HCT116 (cell line): ENCODE measurements around the gene MIER2. TPM values are rescaled to one million over a fixed set of nuclear protein-coding genes. Genes with fewer than 3 reads are reported as not detected.
A peak's percentile ranks its signal among the peaks of the same experiment; 100 is the strongest.

ENCODE experiments used
- ATAC-seq: fragments of 200-7000 bp; cut with Tn5 transposase; 2 replicates; pipeline ENCODE4 v1.9.1; 2020; ENCODE audit warnings: mild to moderate bottlenecking, moderate library complexity
- BruUV-seq: library from RNA; stranded (reverse); fragments of 400-500 nt; replicated peaks from 2 replicates; lab custom pipeline; 2021; lab: Mats Ljungman, UMichigan
- CTCF ChIA-PET: fragments of 300-600 bp; sonication (Branson Sonifier 250); formaldehyde crosslinking; loops from one replicate; lab custom pipeline; 2021; ENCODE audit warnings: antibody characterized with exemption; lab: Charles Lee
- POLR2A ChIA-PET: fragments of 300-600, 350-600 bp; sonication (Branson Sonifier 250); formaldehyde crosslinking; loops from one replicate; lab custom pipeline; 2021; ENCODE audit warnings: antibody characterized with exemption; lab: Charles Lee
- RAD21 ChIA-PET, 2 experiments: fragments of 300-600 bp; sonication (Branson Sonifier 250); formaldehyde crosslinking; loops; one replicate each; lab custom pipeline; 2023; ENCODE audit warnings: low total read pairs in 2 of 2; ENCODE audit not compliant: uncharacterized antibody in 2 of 2, unreplicated experiment in 2 of 2, low non-redundant PET in 1 of 2; lab: Charles Lee
- DNase-seq: peaks from one replicate; pipeline ENCODE4 v3.0.0-alpha.2; 2010; ENCODE audit warnings: low read depth, low spot score
- H2AFZ ChIP-seq: fragments of 200-600 bp; shearing (Covaris generic), sonication (generic); 2 replicates; pipeline ENCODE4 v1.6.1; 2017; ENCODE audit warnings: low read depth, mixed run types, mixed read lengths, antibody characterized with exemption, low read length; ENCODE audit not compliant: poor library complexity, severe bottlenecking
- H3K27ac ChIP-seq: 2 replicates; pipeline ENCODE4 v1.5.1; 2012; ENCODE audit warnings: low read depth, low read length
- H3K27me3 ChIP-seq: fragments of 200-600 bp; sonication (generic); 2 replicates; pipeline ENCODE4 v1.6.1; 2016; ENCODE audit warnings: mixed run types, low read length, mixed read lengths; ENCODE audit not compliant: insufficient read depth
- H3K36me3 ChIP-seq, 2 experiments: fragments of 200-500 bp in 1 of 2; fragments of 200-600 bp in 1 of 2; sonication (Bioruptor generic) in 1 of 2; sonication (generic) in 1 of 2; 2 replicates each; pipeline versions ENCODE4 v1.5.1 to v1.6.1; 2014 to 2016; ENCODE audit warnings: low read length in 2 of 2, inconsistent platforms in 1 of 2, mixed read lengths in 1 of 2, mixed run types in 1 of 2; ENCODE audit not compliant: insufficient read depth in 2 of 2, control insufficient read depth in 1 of 2
- H3K4me1 ChIP-seq, 2 experiments: fragments of 200-600 bp in 1 of 2; sonication (generic) in 1 of 2; 2 replicates each; pipeline versions ENCODE4 v1.5.1 to v1.6.1; 2012 to 2017; ENCODE audit warnings: low read length in 2 of 2, inconsistent platforms in 1 of 2, mild to moderate bottlenecking in 1 of 2, mixed read lengths in 1 of 2, mixed run types in 1 of 2, moderate library complexity in 1 of 2; ENCODE audit not compliant: insufficient read depth in 2 of 2, control insufficient read depth in 1 of 2
- H3K4me2 ChIP-seq: fragments of 200-600 bp; sonication (generic); 2 replicates; pipeline ENCODE4 v1.6.1; 2017; ENCODE audit warnings: mixed run types, low read length, mixed read lengths
- H3K4me3 ChIP-seq, 2 experiments: fragments of 200-600 bp in 1 of 2; sonication (generic) in 1 of 2; replicated peaks in 1 of 2; 2 replicates each; pipeline ENCODE4 v1.5.1; 2011 to 2016; ENCODE audit warnings: low read length in 2 of 2, control low read depth in 1 of 2, low read depth in 1 of 2, mild to moderate bottlenecking in 1 of 2, mixed read lengths in 1 of 2, mixed run types in 1 of 2
- H3K79me2 ChIP-seq: fragments of 200-600 bp; sonication (generic); 2 replicates; pipeline ENCODE4 v1.6.1; 2017; ENCODE audit warnings: mild to moderate bottlenecking, mixed run types, low read length, moderate library complexity, mixed read lengths; ENCODE audit not compliant: insufficient read depth
- H3K9ac ChIP-seq: fragments of 200-600 bp; sonication (generic); 2 replicates; pipeline ENCODE4 v1.6.1; 2016; ENCODE audit warnings: low read length, mixed read lengths
- H3K9me2 ChIP-seq: fragments of 200-600 bp; sonication (generic), shearing (Covaris generic); 2 replicates; pipeline ENCODE4 v1.6.1; 2017; ENCODE audit warnings: mixed run types, mild to moderate bottlenecking, moderate library complexity; ENCODE audit not compliant: insufficient read depth
- H3K9me3 ChIP-seq, 2 experiments: fragments of 200-500 bp in 1 of 2; fragments of 200-600 bp in 1 of 2; sonication (Bioruptor generic) in 1 of 2; sonication (generic) in 1 of 2; 2 replicates each; pipeline ENCODE4 v1.6.1; 2014 to 2017; ENCODE audit warnings: low read length in 2 of 2, mixed read lengths in 2 of 2, inconsistent platforms in 1 of 2, low read depth in 1 of 2, mild to moderate bottlenecking in 1 of 2, mixed run types in 1 of 2, moderate library complexity in 1 of 2; ENCODE audit not compliant: control insufficient read depth in 1 of 2, insufficient read depth in 1 of 2
- H4K20me1 ChIP-seq: fragments of 200-600 bp; sonication (generic), shearing (Covaris generic); 2 replicates; pipeline ENCODE4 v1.6.1; 2017; ENCODE audit warnings: mixed run types, mild to moderate bottlenecking, moderate library complexity; ENCODE audit not compliant: insufficient read depth
- CTCF ChIP-seq, 3 experiments: fragments of 200-600 bp in 1 of 3; sonication (generic) in 1 of 3; IDR thresholded peaks in 2 of 3; conservative IDR thresholded peaks in 1 of 3; 2 replicates each; pipeline ENCODE4 v1.5.1; 2012 to 2017; ENCODE audit warnings: low read depth in 2 of 3, low read length in 2 of 3, antibody characterized with exemption in 1 of 3, borderline replicate concordance in 1 of 3, control low read depth in 1 of 3, mild to moderate bottlenecking in 1 of 3, mixed read lengths in 1 of 3, mixed run types in 1 of 3, moderate library complexity in 1 of 3; ENCODE audit not compliant: insufficient read depth in 1 of 3
- EZH2phosphoT487 ChIP-seq: fragments of 200-600 bp; IDR thresholded peaks from 2 replicates; pipeline ENCODE4 v1.6.1; 2018; ENCODE audit warnings: antibody characterized with exemption, borderline replicate concordance
- POLR2AphosphoS5 ChIP-seq: IDR thresholded peaks from 2 replicates; pipeline ENCODE4 v1.6.1; 2011; ENCODE audit warnings: mild to moderate bottlenecking, low read depth, low read length, moderate library complexity
- RAD21 ChIP-seq: IDR thresholded peaks from 2 replicates; pipeline ENCODE4 v1.6.1; 2012; ENCODE audit warnings: low read depth, mild to moderate bottlenecking
- SP1 ChIP-seq: IDR thresholded peaks from 2 replicates; pipeline ENCODE4 v1.6.1; 2012; ENCODE audit warnings: low read depth
- ZNF274 ChIP-seq: fragments of 200-500 bp; sonication (Bioruptor generic); IDR thresholded peaks from 2 replicates; pipeline ENCODE4 v1.6.1; 2014; ENCODE audit warnings: mild to moderate bottlenecking, low read depth, low read length, inconsistent platforms
- intact Hi-C: fragments of 100-400 bp; cut with micrococcal nuclease; formaldehyde crosslinking; loops from 2 replicates; pipeline ENCODE4 v1.10.0; 2022
- total RNA-seq: library from RNA; stranded (reverse); gene quantifications from one replicate; pipeline ENCODE4 v1.2.1, GENCODE V29; 2021; ENCODE audit not compliant: unreplicated experiment
- TF ChIP-seq, protein P1 (sequence below): IDR thresholded peaks from 2 replicates; pipeline ENCODE4 v1.6.1; 2012; ENCODE audit warnings: low read depth

MIER2 gene
- total RNA-seq, 1 experiment from 2014 or later = 41.5 TPM

GRCh38 chr19:290372-291005, 54.1 kb downstream of the MIER2 start (continued):
- TF ChIP-seq, protein P1, sequence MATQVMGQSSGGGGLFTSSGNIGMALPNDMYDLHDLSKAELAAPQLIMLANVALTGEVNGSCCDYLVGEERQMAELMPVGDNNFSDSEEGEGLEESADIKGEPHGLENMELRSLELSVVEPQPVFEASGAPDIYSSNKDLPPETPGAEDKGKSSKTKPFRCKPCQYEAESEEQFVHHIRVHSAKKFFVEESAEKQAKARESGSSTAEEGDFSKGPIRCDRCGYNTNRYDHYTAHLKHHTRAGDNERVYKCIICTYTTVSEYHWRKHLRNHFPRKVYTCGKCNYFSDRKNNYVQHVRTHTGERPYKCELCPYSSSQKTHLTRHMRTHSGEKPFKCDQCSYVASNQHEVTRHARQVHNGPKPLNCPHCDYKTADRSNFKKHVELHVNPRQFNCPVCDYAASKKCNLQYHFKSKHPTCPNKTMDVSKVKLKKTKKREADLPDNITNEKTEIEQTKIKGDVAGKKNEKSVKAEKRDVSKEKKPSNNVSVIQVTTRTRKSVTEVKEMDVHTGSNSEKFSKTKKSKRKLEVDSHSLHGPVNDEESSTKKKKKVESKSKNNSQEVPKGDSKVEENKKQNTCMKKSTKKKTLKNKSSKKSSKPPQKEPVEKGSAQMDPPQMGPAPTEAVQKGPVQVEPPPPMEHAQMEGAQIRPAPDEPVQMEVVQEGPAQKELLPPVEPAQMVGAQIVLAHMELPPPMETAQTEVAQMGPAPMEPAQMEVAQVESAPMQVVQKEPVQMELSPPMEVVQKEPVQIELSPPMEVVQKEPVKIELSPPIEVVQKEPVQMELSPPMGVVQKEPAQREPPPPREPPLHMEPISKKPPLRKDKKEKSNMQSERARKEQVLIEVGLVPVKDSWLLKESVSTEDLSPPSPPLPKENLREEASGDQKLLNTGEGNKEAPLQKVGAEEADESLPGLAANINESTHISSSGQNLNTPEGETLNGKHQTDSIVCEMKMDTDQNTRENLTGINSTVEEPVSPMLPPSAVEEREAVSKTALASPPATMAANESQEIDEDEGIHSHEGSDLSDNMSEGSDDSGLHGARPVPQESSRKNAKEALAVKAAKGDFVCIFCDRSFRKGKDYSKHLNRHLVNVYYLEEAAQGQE = no peak
- TF ChIP-seq SP1 (peak; percentile 58), ZNF274 (no peak)

DNA sequence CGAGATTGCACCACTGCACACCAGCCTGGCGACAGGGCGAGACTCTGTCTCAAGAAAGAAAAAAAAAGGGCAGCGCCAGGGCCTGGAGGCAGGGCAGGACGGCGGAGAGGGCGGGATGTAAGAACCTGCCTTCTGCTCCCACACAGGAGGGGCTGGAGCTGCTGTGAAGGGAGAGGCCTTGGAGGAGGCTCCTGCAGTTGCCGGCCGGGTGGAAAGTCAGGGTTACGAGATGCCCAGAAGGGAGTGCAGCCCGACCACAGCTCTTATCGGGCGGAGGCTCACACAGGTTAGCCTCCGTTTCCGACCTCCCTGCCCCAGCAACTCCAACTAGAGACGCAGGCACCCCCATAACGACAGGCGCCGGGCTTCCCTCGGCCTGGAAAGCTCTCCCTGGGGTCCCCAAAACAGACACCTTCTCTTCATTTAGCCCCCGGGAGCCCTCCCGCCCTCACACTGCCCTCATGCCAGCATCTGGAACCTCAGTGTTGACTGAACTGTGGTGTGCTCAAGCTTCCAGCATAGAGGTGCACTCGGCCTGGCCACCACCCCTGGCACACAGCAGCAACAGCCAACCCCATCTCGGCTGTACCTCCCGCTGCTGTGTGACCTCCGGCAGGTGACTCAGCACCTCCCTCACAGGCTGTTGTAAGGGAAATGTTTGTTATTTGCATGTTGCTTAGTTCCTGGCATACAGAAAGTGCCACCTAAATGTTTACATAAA, 54.8 kb downstream of the MIER2 start:
- H3K4me1 ChIP-seq = peaks cover 12 to 28% of the 10 kb centered on the region in 2 experiments
- H3K27ac ChIP-seq = peak overlapping the region; percentile 99
- ATAC-seq (peak; percentile 77), DNase-seq (peak; percentile 74)
- no peaks in the 10 kb centered on the region for H3K9me2 ChIP-seq
- H4K20me1 ChIP-seq = no peaks in the 10 kb centered on the region
- ChIA-PET POLR2A (interaction anchor here (0.6 kb wide), 1 partner anchor 1475 kb away, joined by 6 read pairs; no protein-coding TSS in a partner anchor), RAD21 (no interaction called here), CTCF (no interaction called here)
- intact Hi-C loops = no loop called here
- H3K27me3 ChIP-seq = no peaks in the 10 kb centered on the region
- H3K4me2 ChIP-seq = peak overlapping the region; percentile 84
- H3K9ac ChIP-seq = peak overlapping the region; percentile 97
- TF ChIP-seq EZH2phosphoT487 (no peak), POLR2AphosphoS5 (0 out of 2 replicates have a peak, but pooled peaks have one; percentile 45), CTCF (IDR thresholded peaks at IDR 0.05 in 2 of 3, conservative IDR thresholded peaks at IDR 0.05 in 1 of 3; ENCODE audit: borderline replicate concordance in 1 of 3, insufficient read depth in 1 of 3, low read depth in 2 of 3, low read length in 2 of 3) (no peak), RAD21 (no peak)
- peaks cover 50% of the 10 kb centered on the region for H3K79me2 ChIP-seq
- H3K4me3 ChIP-seq = peak overlapping the region; percentile 69 to 77
- H3K9me3 ChIP-seq = no peaks in the 10 kb centered on the region
- peaks cover 14% of the 10 kb centered on the region in 2 experiments; a peak in 3 of 4 replicates for H3K36me3 ChIP-seq
- H2AFZ ChIP-seq = no peak overlapping the region
- BruUV-seq = TSS peak; percentile 37
